A549 (cell line): ENCODE data around the gene DST.

Experiments
- BHLHE40 ChIP-seq: IDR thresholded peaks from 2 replicates; pipeline ENCODE4 v1.6.1; 2012; ENCODE audit warnings: low read depth, low read length, inconsistent platforms
- CEBPB ChIP-seq, 2 experiments: fragments of >200 bp in 1 of 2; sonication (Bioruptor Twin) in 1 of 2; formaldehyde crosslinking in 1 of 2; IDR thresholded peaks; 2 replicates each; pipeline ENCODE4 v1.6.1; 2012 to 2016
- CHD2 ChIP-seq: fragments of 150-350 bp; IDR thresholded peaks from 2 replicates; pipeline ENCODE4 v1.6.1; 2014; ENCODE audit warnings: low read length; ENCODE audit not compliant: partially characterized antibody
- EP300 ChIP-seq, 2 experiments: fragments of >200 bp; sonication (Bioruptor Twin); formaldehyde crosslinking; IDR thresholded peaks; 2 replicates in 1 of 2; 3 replicates in 1 of 2; pipeline ENCODE4 v1.6.1; 2016 to 2017
- FOSB ChIP-seq: fragments of 250-450 bp; sonication (Bioruptor Pico); IDR thresholded peaks from 2 replicates; pipeline ENCODE4 v1.5.0; 2020; ENCODE audit warnings: mild to moderate bottlenecking, moderate library complexity
- JUNB ChIP-seq: fragments of >200 bp; sonication (Bioruptor Twin); formaldehyde crosslinking; IDR thresholded peaks from 2 replicates; pipeline ENCODE4 v1.6.1; 2016
- POLR2A ChIP-seq: IDR thresholded peaks from 2 replicates; pipeline ENCODE4 v1.6.1; 2012; ENCODE audit warnings: mild to moderate bottlenecking, low read length
- TF ChIP-seq, protein P1 (sequence below): fragments of >200 bp; sonication (Bioruptor Twin); formaldehyde crosslinking; IDR thresholded peaks from 3 replicates; pipeline ENCODE4 v1.5.1; 2016
- TF ChIP-seq, protein P2 (sequence below): fragments of 450-650 bp; IDR thresholded peaks from 2 replicates; pipeline ENCODE4 v1.6.1; 2014; ENCODE audit warnings: antibody characterized with exemption

DNA sequence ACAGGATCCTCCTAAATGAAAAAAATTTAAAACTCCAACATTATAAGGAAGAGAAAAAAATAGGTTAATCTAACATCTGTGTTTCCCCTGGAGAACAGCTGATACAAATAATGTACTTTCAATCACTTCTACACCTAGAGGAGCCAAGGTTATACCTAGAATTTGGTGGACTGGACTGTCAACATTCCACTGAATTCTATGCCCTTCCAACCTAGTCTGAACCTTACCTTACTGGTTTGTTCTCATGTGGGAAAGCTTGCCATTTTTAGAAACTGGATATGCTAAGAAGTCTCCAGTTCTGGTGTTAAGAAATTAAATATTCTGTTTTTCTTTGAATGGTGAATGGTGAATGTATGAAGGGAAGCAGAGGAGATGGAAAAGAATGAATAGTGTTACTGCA is 162.4 kb downstream of the DST start:
- TF ChIP-seq, protein P1, sequence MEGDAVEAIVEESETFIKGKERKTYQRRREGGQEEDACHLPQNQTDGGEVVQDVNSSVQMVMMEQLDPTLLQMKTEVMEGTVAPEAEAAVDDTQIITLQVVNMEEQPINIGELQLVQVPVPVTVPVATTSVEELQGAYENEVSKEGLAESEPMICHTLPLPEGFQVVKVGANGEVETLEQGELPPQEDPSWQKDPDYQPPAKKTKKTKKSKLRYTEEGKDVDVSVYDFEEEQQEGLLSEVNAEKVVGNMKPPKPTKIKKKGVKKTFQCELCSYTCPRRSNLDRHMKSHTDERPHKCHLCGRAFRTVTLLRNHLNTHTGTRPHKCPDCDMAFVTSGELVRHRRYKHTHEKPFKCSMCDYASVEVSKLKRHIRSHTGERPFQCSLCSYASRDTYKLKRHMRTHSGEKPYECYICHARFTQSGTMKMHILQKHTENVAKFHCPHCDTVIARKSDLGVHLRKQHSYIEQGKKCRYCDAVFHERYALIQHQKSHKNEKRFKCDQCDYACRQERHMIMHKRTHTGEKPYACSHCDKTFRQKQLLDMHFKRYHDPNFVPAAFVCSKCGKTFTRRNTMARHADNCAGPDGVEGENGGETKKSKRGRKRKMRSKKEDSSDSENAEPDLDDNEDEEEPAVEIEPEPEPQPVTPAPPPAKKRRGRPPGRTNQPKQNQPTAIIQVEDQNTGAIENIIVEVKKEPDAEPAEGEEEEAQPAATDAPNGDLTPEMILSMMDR: no peak
- no peak for TF ChIP-seq CHD2
- TF ChIP-seq CEBPB (IDR thresholded peaks at IDR 0.05): no peak
- no peak for TF ChIP-seq POLR2A
- TF ChIP-seq, protein P2, sequence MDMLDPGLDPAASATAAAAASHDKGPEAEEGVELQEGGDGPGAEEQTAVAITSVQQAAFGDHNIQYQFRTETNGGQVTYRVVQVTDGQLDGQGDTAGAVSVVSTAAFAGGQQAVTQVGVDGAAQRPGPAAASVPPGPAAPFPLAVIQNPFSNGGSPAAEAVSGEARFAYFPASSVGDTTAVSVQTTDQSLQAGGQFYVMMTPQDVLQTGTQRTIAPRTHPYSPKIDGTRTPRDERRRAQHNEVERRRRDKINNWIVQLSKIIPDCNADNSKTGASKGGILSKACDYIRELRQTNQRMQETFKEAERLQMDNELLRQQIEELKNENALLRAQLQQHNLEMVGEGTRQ: no peak
- TF ChIP-seq EP300 (IDR thresholded peaks at IDR 0.05): no peak
- TF ChIP-seq JUNB: no peak
- TF ChIP-seq BHLHE40: no peak
- TF ChIP-seq FOSB (CRISPR knock-in tag): no peak
